H1 (cell line): ENCODE results near the gene RANBP9. TPM values are rescaled to one million over a fixed set of nuclear protein-coding genes. Genes with fewer than 3 reads are reported as not detected.

Source experiments
- CTCF ChIA-PET: fragments of 300-600 bp; sonication (Branson Sonifier 250); formaldehyde crosslinking; loops from one replicate; lab custom pipeline; 2021; ENCODE audit not compliant: partially characterized antibody; lab: Charles Lee
- POLR2A ChIA-PET: fragments of 300-600 bp; sonication (Branson Sonifier 250); formaldehyde crosslinking; loops from one replicate; lab custom pipeline; 2021; ENCODE audit warnings: inconsistent platforms; ENCODE audit not compliant: partially characterized antibody; lab: Charles Lee
- DNase-seq, 2 experiments: peaks; one replicate each; pipeline versions ENCODE4 v3.0.0 to v3.0.0-alpha.2; 2010 to 2022; ENCODE audit warnings: low spot score in 2 of 2, low read depth in 1 of 2, mixed read lengths in 1 of 2
- FAIRE-seq: peaks from 2 replicates; lab custom pipeline; 2011; peaks lifted over from hg19 to GRCh38; lab: Jason Lieb, UNC
- H2AFZ ChIP-seq: 2 replicates; pipeline ENCODE4 v1.8.1; 2012; ENCODE audit warnings: low read length, inconsistent platforms
- H2AK5ac ChIP-seq: 2 replicates; pipeline ENCODE4 v1.6.1; 2013; ENCODE audit warnings: low read depth, low read length
- H2BK120ac ChIP-seq: replicated peaks from 2 replicates; pipeline ENCODE3; 2013; ENCODE audit warnings: low read depth, low read length, inconsistent platforms
- H2BK12ac ChIP-seq: 2 replicates; pipeline ENCODE4 v1.6.1; 2013; ENCODE audit warnings: low read depth, low read length
- H2BK15ac ChIP-seq: 2 replicates; pipeline ENCODE4 v1.6.1; 2013; ENCODE audit warnings: low read length
- H2BK20ac ChIP-seq: 2 replicates; pipeline ENCODE4 v1.6.1; 2013; ENCODE audit warnings: low read length
- H2BK5ac ChIP-seq: 2 replicates; pipeline ENCODE4 v1.6.1; 2013; ENCODE audit warnings: low read depth, low read length
- H3K14ac ChIP-seq: 2 replicates; pipeline ENCODE4 v1.6.1; 2013; ENCODE audit warnings: inconsistent platforms; ENCODE audit not compliant: insufficient read length
- H3K18ac ChIP-seq: 2 replicates; pipeline ENCODE4 v1.6.1; 2013; ENCODE audit warnings: low read length; ENCODE audit errors: extremely low read depth
- H3K23ac ChIP-seq: 2 replicates; pipeline ENCODE4 v1.6.1; 2013; ENCODE audit warnings: inconsistent platforms; ENCODE audit not compliant: insufficient read length
- H3K23me2 ChIP-seq: 2 replicates; pipeline ENCODE4 v1.6.1; 2013; ENCODE audit warnings: low read depth, low read length
- H3K27ac ChIP-seq: 2 replicates; pipeline ENCODE4 v1.6.1; 2011; ENCODE audit warnings: low read depth, low read length, inconsistent platforms
- H3K27me3 ChIP-seq, 4 experiments: replicated peaks in 1 of 4; 1 replicate in 1 of 4; 2 replicates in 3 of 4; pipeline versions ENCODE4 v1.6.1 to v1.8.1; 2011 to 2013; ENCODE audit warnings: low read length in 3 of 4, mild to moderate bottlenecking in 3 of 4, inconsistent platforms in 2 of 4, mixed read lengths in 2 of 4, moderate library complexity in 1 of 4; ENCODE audit not compliant: control insufficient read depth in 3 of 4, insufficient read depth in 3 of 4; ENCODE audit errors: extremely low read depth in 1 of 4
- H3K36me3 ChIP-seq, 4 experiments: 2 replicates each; pipeline versions ENCODE4 v1.6.1 to v1.8.1; 2011 to 2013; ENCODE audit warnings: mild to moderate bottlenecking in 4 of 4, low read length in 3 of 4, moderate library complexity in 2 of 4, control low read depth in 1 of 4, inconsistent platforms in 1 of 4; ENCODE audit not compliant: insufficient read depth in 4 of 4, control insufficient read depth in 2 of 4
- H3K4ac ChIP-seq: replicated peaks from 2 replicates; pipeline ENCODE3; 2013; ENCODE audit warnings: low read length, low read depth, mixed read lengths, inconsistent platforms; ENCODE audit not compliant: insufficient read length
- H3K4me1 ChIP-seq, 4 experiments: replicated peaks in 1 of 4; 1 replicate in 1 of 4; 2 replicates in 3 of 4; pipeline versions ENCODE4 v1.6.1 to v1.8.1; 2011 to 2013; ENCODE audit warnings: low read length in 3 of 4, inconsistent platforms in 2 of 4, mixed read lengths in 1 of 4; ENCODE audit not compliant: insufficient read depth in 4 of 4, control insufficient read depth in 3 of 4
- H3K4me2 ChIP-seq, 2 experiments: 2 replicates each; pipeline versions ENCODE4 v1.6.1 to v1.8.1; 2011 to 2013; ENCODE audit warnings: low read depth in 2 of 2, low read length in 2 of 2, control low read depth in 1 of 2, inconsistent platforms in 1 of 2, mild to moderate bottlenecking in 1 of 2; ENCODE audit not compliant: insufficient read depth in 1 of 2
- H3K4me3 ChIP-seq, 4 experiments: fragments of 200-600, 300-600 bp in 1 of 4; sonication (generic), shearing (Covaris generic), sonication (Bioruptor Twin) in 1 of 4; 2 replicates each; pipeline versions ENCODE4 v1.5.1 to v1.8.1; 2011 to 2016; ENCODE audit warnings: low read length in 4 of 4, low read depth in 3 of 4, control low read depth in 2 of 4, inconsistent platforms in 2 of 4, mild to moderate bottlenecking in 2 of 4, mixed read lengths in 1 of 4, moderate library complexity in 1 of 4; ENCODE audit not compliant: insufficient read depth in 2 of 4; ENCODE audit errors: extremely low read depth in 1 of 4
- H3K56ac ChIP-seq: replicated peaks from 2 replicates; pipeline ENCODE3; 2013; ENCODE audit warnings: low read depth, mild to moderate bottlenecking, mixed read lengths, low read length, inconsistent platforms; ENCODE audit not compliant: insufficient read length
- H3K79me1 ChIP-seq: 2 replicates; pipeline ENCODE4 v1.6.1; 2013; ENCODE audit warnings: low read depth, low read length, control low read depth
- H3K79me2 ChIP-seq, 2 experiments: 2 replicates each; pipeline versions ENCODE4 v1.6.1 to v1.8.1; 2012 to 2013; ENCODE audit warnings: low read length in 2 of 2, mild to moderate bottlenecking in 2 of 2, inconsistent platforms in 1 of 2; ENCODE audit not compliant: insufficient read depth in 2 of 2, control insufficient read depth in 1 of 2
- H3K9ac ChIP-seq, 4 experiments: replicated peaks in 1 of 4; 1 replicate in 1 of 4; 2 replicates in 3 of 4; pipeline versions ENCODE4 v1.6.1 to v1.8.1; 2011 to 2013; ENCODE audit warnings: low read depth in 3 of 4, low read length in 3 of 4, control low read depth in 2 of 4, mild to moderate bottlenecking in 2 of 4, moderate library complexity in 2 of 4, inconsistent platforms in 1 of 4; ENCODE audit errors: extremely low read depth in 1 of 4
- H3K9me3 ChIP-seq, 2 experiments: 2 replicates each; pipeline versions ENCODE4 v1.6.1 to v1.8.1; 2012 to 2013; ENCODE audit warnings: mild to moderate bottlenecking in 2 of 2, moderate library complexity in 2 of 2, control low read depth in 1 of 2, inconsistent platforms in 1 of 2, low read depth in 1 of 2, low read length in 1 of 2, mixed read lengths in 1 of 2; ENCODE audit not compliant: insufficient read depth in 2 of 2
- H4K20me1 ChIP-seq, 2 experiments: replicated peaks in 1 of 2; 2 replicates each; pipeline versions ENCODE3 to v1.8.1; 2011 to 2013; ENCODE audit warnings: inconsistent platforms in 2 of 2, low read length in 2 of 2, mild to moderate bottlenecking in 1 of 2; ENCODE audit not compliant: insufficient read depth in 2 of 2, control insufficient read depth in 1 of 2
- H4K5ac ChIP-seq: 2 replicates; pipeline ENCODE4 v1.6.1; 2013; ENCODE audit warnings: low read length, low read depth, mixed read lengths, inconsistent platforms; ENCODE audit not compliant: insufficient read length
- H4K8ac ChIP-seq: 2 replicates; pipeline ENCODE4 v1.8.0; 2013; ENCODE audit warnings: mild to moderate bottlenecking, moderate library complexity, low read length, inconsistent platforms; ENCODE audit not compliant: insufficient read depth; ENCODE audit errors: extremely low read depth
- H4K91ac ChIP-seq: replicated peaks from 2 replicates; pipeline ENCODE3; 2013; ENCODE audit warnings: low read length, mixed read lengths, inconsistent platforms; ENCODE audit not compliant: insufficient read length
- ATF2 ChIP-seq: IDR thresholded peaks from 2 replicates; pipeline ENCODE4 v1.6.1; 2012; ENCODE audit warnings: low read length, inconsistent platforms
- BCL11A ChIP-seq, 2 experiments: IDR thresholded peaks; one replicate each; pipeline ENCODE4 v1.6.1; 2011; ENCODE audit warnings: low read depth in 2 of 2, low read length in 2 of 2, mild to moderate bottlenecking in 2 of 2
- CHD1 ChIP-seq: IDR thresholded peaks from 2 replicates; pipeline ENCODE4 v1.6.1; 2012; ENCODE audit warnings: low read depth, low read length, improper control_type of control experiment
- CREB1 ChIP-seq: IDR thresholded peaks from 2 replicates; pipeline ENCODE4 v1.6.1; 2012; ENCODE audit warnings: inconsistent platforms
- EGR1 ChIP-seq: IDR thresholded peaks from 2 replicates; pipeline ENCODE4 v1.6.1; 2011; ENCODE audit warnings: low read depth, low read length, borderline replicate concordance
- FOSL1 ChIP-seq: IDR thresholded peaks from 2 replicates; pipeline ENCODE4 v1.6.1; 2011; ENCODE audit warnings: mild to moderate bottlenecking, low read depth, low read length, moderate library complexity; ENCODE audit not compliant: insufficient read depth
- PHF8 ChIP-seq: fragments of 200-600 bp; sonication (generic); conservative IDR thresholded peaks from 2 replicates; pipeline ENCODE4 v1.7.1; 2012; ENCODE audit warnings: low read depth, mild to moderate bottlenecking, inconsistent platforms, low read length, moderate library complexity
- POLR2A ChIP-seq, 2 experiments: IDR thresholded peaks; 1 replicate in 1 of 2; 2 replicates in 1 of 2; pipeline ENCODE4 v1.6.1; 2011; ENCODE audit warnings: low read depth in 2 of 2, low read length in 2 of 2, mild to moderate bottlenecking in 2 of 2; ENCODE audit errors: control extremely low read depth in 1 of 2
- SIN3A ChIP-seq, 2 experiments: IDR thresholded peaks in 1 of 2; conservative IDR thresholded peaks in 1 of 2; 2 replicates each; pipeline ENCODE4 v1.6.1; 2011 to 2012; ENCODE audit warnings: low read length in 2 of 2, improper control_type of control experiment in 1 of 2, low read depth in 1 of 2, mild to moderate bottlenecking in 1 of 2
- SP4 ChIP-seq: IDR thresholded peaks from 2 replicates; pipeline ENCODE4 v1.6.1; 2012; ENCODE audit warnings: low read length, inconsistent platforms
- SRF ChIP-seq: IDR thresholded peaks from 2 replicates; pipeline ENCODE4 v1.6.1; 2011; ENCODE audit warnings: mild to moderate bottlenecking, low read depth, low read length, moderate library complexity
- TAF1 ChIP-seq: IDR thresholded peaks from 2 replicates; pipeline ENCODE4 v1.6.1; 2011; ENCODE audit warnings: mild to moderate bottlenecking, low read depth, low read length
- USF2 ChIP-seq: IDR thresholded peaks from 2 replicates; pipeline ENCODE4 v1.6.1; 2011; ENCODE audit warnings: low read length, improper control_type of control experiment
- WGBS, 2 experiments: shearing (Covaris generic) in 1 of 2; methylation state at CpG; one replicate each; pipeline versions ENCODE4 v1.1.6 to v1.1.7; 2013 to 2015; ENCODE audit warnings: low lambda C conversion rate in 2 of 2, mixed read lengths in 2 of 2, inconsistent platforms in 1 of 2, low coverage in 1 of 2, missing lambda C conversion rate in 1 of 2; ENCODE audit not compliant: insufficient replicate concordance in 2 of 2, insufficient coverage in 1 of 2, insufficient read length in 1 of 2; ENCODE audit errors: extremely low coverage in 1 of 2, missing lambda C conversion rate in 1 of 2; 5-methylcytosine and 5-hydroxymethylcytosine counted together
- polyA plus RNA-seq, 7 experiments: library from polyadenylated mRNA; depleted of rRNA in 3 of 7; stranded (reverse) in 5 of 7; unstranded in 2 of 7; fragments of >200 nt in 5 of 7; fragments of 200-250 nt in 2 of 7; gene quantifications; 1 replicate in 5 of 7; 2 replicates in 1 of 7; 4 replicates in 1 of 7; pipeline versions ENCODE4 v1.2.1 to v1.2.3, GENCODE V29; 2011 to 2013; ENCODE audit warnings: missing spikeins in 2 of 7, mixed read lengths in 2 of 7
- total RNA-seq: library from RNA; stranded (reverse); fragmentation: NEBNext Ultra II Directional; extraction: Animal tissue kit (Norgen Biotek cat#: 25700); gene quantifications from 2 replicates; pipeline ENCODE4 v1.2.1, GENCODE V29; 2021

RANBP9 gene
- total and polyA plus RNA-seq, 2 of the 8 experiments (the other 6 are each of a cell fraction or from before 2014, with no cell fraction given): 13.0 to 36.7 TPM

GRCh38 chr6:13743736-13744127 lies 32.1 kb upstream of the RANBP9 start:
- no peak overlapping the region for H3K4me2 ChIP-seq
- H2AFZ ChIP-seq: no peak overlapping the region
- FAIRE-seq (no peak), DNase-seq (no peak)
- H3K79me1 ChIP-seq: no peaks in the 10 kb centered on the region
- no peak overlapping the region for H4K5ac ChIP-seq
- H3K4me3 ChIP-seq: no peak overlapping the region
- 88% methylated on average over 7 of the region's 7 CpGs; no CpG with 5 or more reads in 1 of the 2 experiments for WGBS, 2 experiments
- no peaks in the 10 kb centered on the region for H3K79me2 ChIP-seq
- H4K20me1 ChIP-seq: no peaks in the 10 kb centered on the region
- H3K27me3 ChIP-seq: no peaks in the 10 kb centered on the region
- H3K27ac ChIP-seq: no peak overlapping the region
- H2BK20ac ChIP-seq: no peak overlapping the region
- no peak overlapping the region for H3K23ac ChIP-seq
- H4K8ac ChIP-seq: no peak overlapping the region
- H2BK15ac ChIP-seq: no peak overlapping the region
- no peaks in the 10 kb centered on the region for H3K36me3 ChIP-seq
- no peak overlapping the region for H3K14ac ChIP-seq
- no peak overlapping the region for H2BK12ac ChIP-seq
- H2BK5ac ChIP-seq: no peak overlapping the region
- H2BK120ac ChIP-seq: no peak overlapping the region
- ChIA-PET POLR2A (no interaction called here), CTCF (interaction anchor here (0.7 kb wide), 3 partner anchors 9 to 324 kb away, joined by 3 read pairs; no protein-coding TSS in a partner anchor)
- H3K9ac ChIP-seq: no peak overlapping the region
- no peak overlapping the region for H4K91ac ChIP-seq
- TF ChIP-seq BCL11A (IDR thresholded peaks at IDR 0.05; ENCODE audit: low read depth in 2 of 2, low read length in 2 of 2): no peak
- no peak for TF ChIP-seq FOSL1
- no peak for TF ChIP-seq EGR1
- no peak for TF ChIP-seq PHF8
- no peak for TF ChIP-seq CHD1
- no peak for TF ChIP-seq TAF1
- no peak for TF ChIP-seq ATF2
- TF ChIP-seq POLR2A (IDR thresholded peaks at IDR 0.05; ENCODE audit: control extremely low read depth in 1 of 2, low read depth in 2 of 2, low read length in 2 of 2): no peak
- no peak for TF ChIP-seq CREB1
- TF ChIP-seq SIN3A (conservative IDR thresholded peaks at IDR 0.05 in 1 of 2, IDR thresholded peaks at IDR 0.05 in 1 of 2; ENCODE audit: low read depth in 1 of 2, low read length in 2 of 2): no peak
- TF ChIP-seq USF2: no peak
- TF ChIP-seq SRF: no peak
- no peak for TF ChIP-seq SP4
- H3K4me1 ChIP-seq: no peaks in the 10 kb centered on the region
- no peaks in the 10 kb centered on the region for H3K23me2 ChIP-seq
- H2AK5ac ChIP-seq: no peak overlapping the region
- H3K9me3 ChIP-seq: peaks cover 3% of the 10 kb centered on the region in 2 experiments; a peak in 2 of 4 replicates
- H3K4ac ChIP-seq: no peak overlapping the region
- no peak overlapping the region for H3K18ac ChIP-seq
- no peak overlapping the region for H3K56ac ChIP-seq
